MM.1S (cell line): ENCODE measurements around the gene ANKS3.

Experiments
- DNase-seq: peaks from one replicate; pipeline ENCODE4 v3.0.0-alpha.2; 2015
- H2AFZ ChIP-seq: fragments of 300-600 bp; sonication (generic); 2 replicates; pipeline ENCODE4 v1.6.0; 2016; ENCODE audit warnings: antibody characterized with exemption, low read length
- H3F3A ChIP-seq: fragments of 300-600 bp; sonication (generic); 2 replicates; pipeline ENCODE4 v1.6.1; 2016; ENCODE audit warnings: mild to moderate bottlenecking, antibody characterized with exemption, low read length, moderate library complexity, mixed read lengths; ENCODE audit not compliant: insufficient read depth
- H3K27ac ChIP-seq: fragments of 300-600 bp; sonication (generic); 2 replicates; pipeline ENCODE4 v1.5.1; 2016; ENCODE audit warnings: mild to moderate bottlenecking, low read length
- H3K27me3 ChIP-seq: fragments of 300-600 bp; sonication (generic); replicated peaks from 2 replicates; pipeline ENCODE4 v1.6.0; 2016; ENCODE audit warnings: low read length; ENCODE audit not compliant: insufficient read depth
- H3K36me3 ChIP-seq: fragments of 300-600 bp; sonication (generic); replicated peaks from 2 replicates; pipeline ENCODE4 v1.6.1; 2016; ENCODE audit warnings: mild to moderate bottlenecking, low read length, mixed read lengths; ENCODE audit not compliant: insufficient read depth
- H3K4me1 ChIP-seq: fragments of 300-600 bp; sonication (generic); 2 replicates; pipeline ENCODE4 v1.6.1; 2016; ENCODE audit warnings: low read length, mixed read lengths
- H3K4me2 ChIP-seq: fragments of 300-600 bp; sonication (generic); 2 replicates; pipeline ENCODE4 v1.6.0; 2016; ENCODE audit warnings: low read depth, low read length
- H3K4me3 ChIP-seq: fragments of 300-600 bp; sonication (generic); 2 replicates; pipeline ENCODE4 v1.5.1; 2016; ENCODE audit warnings: low read length, mixed read lengths
- H3K79me2 ChIP-seq: fragments of 300-600 bp; sonication (generic); 2 replicates; pipeline ENCODE4 v1.6.1; 2016; ENCODE audit warnings: mixed run types, low read length, mixed read lengths
- H3K9ac ChIP-seq: fragments of 300-600 bp; sonication (generic); 2 replicates; pipeline ENCODE4 v1.6.1; 2016; ENCODE audit warnings: low read length, mixed read lengths
- H3K9me2 ChIP-seq: fragments of 300-600 bp; sonication (generic); replicated peaks from 2 replicates; pipeline ENCODE4 v1.6.1; 2016; ENCODE audit warnings: mild to moderate bottlenecking, low read length, mixed read lengths; ENCODE audit not compliant: insufficient read depth
- H3K9me3 ChIP-seq: fragments of 300-600 bp; sonication (generic); replicated peaks from 2 replicates; pipeline ENCODE4 v1.6.1; 2016; ENCODE audit warnings: mild to moderate bottlenecking, low read length, mixed read lengths; ENCODE audit not compliant: insufficient read depth
- H4K20me1 ChIP-seq: fragments of 300-600 bp; sonication (generic); 2 replicates; pipeline ENCODE4 v1.6.1; 2016; ENCODE audit warnings: mild to moderate bottlenecking, low read length, moderate library complexity, mixed read lengths; ENCODE audit not compliant: insufficient read depth
- EZH2 ChIP-seq: fragments of 300-600 bp; sonication (generic); optimal IDR thresholded peaks from 2 replicates; pipeline ENCODE3; 2017; ENCODE audit warnings: low read depth, mild to moderate bottlenecking, antibody characterized with exemption, low read length, mixed read lengths
- EZH2phosphoT487 ChIP-seq: fragments of 300-600 bp; sonication (generic); IDR thresholded peaks from 2 replicates; pipeline ENCODE4 v1.6.1; 2018; ENCODE audit warnings: antibody characterized with exemption, low read length
- TF ChIP-seq, protein P1 (sequence below): fragments of 300-600 bp; sonication (generic); IDR thresholded peaks from 2 replicates; pipeline ENCODE4 v1.5.1; 2016; ENCODE audit warnings: antibody characterized with exemption, low read length, mixed read lengths

The ANKS3 gene

DNA sequence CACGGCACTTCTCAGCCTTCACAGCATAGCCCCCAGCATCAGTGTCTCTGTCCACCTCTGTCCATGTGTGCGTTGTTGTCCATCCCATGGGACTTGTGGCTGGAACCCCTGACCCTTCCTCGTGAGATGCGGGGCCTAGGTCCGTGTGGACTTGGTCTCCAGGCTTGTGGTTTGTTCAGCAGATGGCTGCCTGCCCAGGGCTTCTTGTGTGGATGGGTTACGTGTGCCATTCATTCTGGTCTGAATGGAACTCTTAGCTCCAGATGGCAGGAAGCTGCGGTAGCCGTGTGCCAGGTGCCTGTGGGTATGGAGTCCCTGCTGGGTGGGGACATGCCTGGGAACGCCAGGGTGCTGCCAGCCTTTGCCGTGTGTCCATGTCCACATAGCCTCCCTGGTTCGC lies 72.4 kb downstream of the ANKS3 start:
- Histone ChIP-seq H3K79me2 (peaks cover 6% of the 10 kb centered on the region; the same call in 1 of the 2 replicates), H4K20me1 (no peaks in the 10 kb centered on the region), H3K9me3 (no peaks in the 10 kb centered on the region), H2AFZ (no peak overlapping the region), H3K4me2 (no peak overlapping the region), H3K27me3 (no peaks in the 10 kb centered on the region), H3K36me3 (no peaks in the 10 kb centered on the region), H3K27ac (no peak overlapping the region), H3K4me1 (peaks cover 16% of the 10 kb centered on the region), H3K4me3 (no peak overlapping the region), H3F3A (peaks cover 16% of the 10 kb centered on the region; the same call in 1 of the 2 replicates), H3K9ac (no peak overlapping the region), H3K9me2 (no peaks in the 10 kb centered on the region)
- DNase-seq = no peak
- TF ChIP-seq EZH2 = no peak
- TF ChIP-seq EZH2phosphoT487 = no peak
- TF ChIP-seq, protein P1, sequence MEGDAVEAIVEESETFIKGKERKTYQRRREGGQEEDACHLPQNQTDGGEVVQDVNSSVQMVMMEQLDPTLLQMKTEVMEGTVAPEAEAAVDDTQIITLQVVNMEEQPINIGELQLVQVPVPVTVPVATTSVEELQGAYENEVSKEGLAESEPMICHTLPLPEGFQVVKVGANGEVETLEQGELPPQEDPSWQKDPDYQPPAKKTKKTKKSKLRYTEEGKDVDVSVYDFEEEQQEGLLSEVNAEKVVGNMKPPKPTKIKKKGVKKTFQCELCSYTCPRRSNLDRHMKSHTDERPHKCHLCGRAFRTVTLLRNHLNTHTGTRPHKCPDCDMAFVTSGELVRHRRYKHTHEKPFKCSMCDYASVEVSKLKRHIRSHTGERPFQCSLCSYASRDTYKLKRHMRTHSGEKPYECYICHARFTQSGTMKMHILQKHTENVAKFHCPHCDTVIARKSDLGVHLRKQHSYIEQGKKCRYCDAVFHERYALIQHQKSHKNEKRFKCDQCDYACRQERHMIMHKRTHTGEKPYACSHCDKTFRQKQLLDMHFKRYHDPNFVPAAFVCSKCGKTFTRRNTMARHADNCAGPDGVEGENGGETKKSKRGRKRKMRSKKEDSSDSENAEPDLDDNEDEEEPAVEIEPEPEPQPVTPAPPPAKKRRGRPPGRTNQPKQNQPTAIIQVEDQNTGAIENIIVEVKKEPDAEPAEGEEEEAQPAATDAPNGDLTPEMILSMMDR = no peak

DNA sequence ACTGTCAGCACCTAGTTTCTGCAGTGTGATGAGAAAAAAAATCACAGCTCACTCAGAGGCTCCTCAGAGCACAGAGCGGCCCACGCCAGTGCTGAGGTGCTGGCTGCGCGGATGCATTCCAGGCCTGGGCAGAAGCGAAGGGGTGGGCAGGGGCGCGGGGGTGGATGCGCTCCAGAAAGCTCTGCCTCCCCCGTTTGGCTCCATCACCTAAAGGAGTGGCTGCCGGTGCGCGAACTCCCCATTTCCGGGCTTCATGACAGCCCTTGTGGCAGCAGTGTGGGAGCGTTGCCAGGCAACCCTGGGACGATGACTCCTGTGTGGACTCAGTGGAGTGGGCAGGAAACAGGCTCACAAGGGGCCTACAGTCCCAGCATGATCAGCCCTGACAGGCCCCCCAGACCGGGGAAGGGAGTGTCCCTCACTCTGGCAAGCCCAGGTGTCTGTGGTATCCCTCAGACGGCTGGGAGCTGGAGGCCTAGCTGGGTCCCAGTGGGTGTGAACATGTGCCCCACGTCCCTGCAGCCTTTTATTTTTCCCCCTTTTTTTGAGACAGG lies 73.5 kb downstream of the ANKS3 start:
- TF ChIP-seq, protein P1 = no peak
- TF ChIP-seq EZH2phosphoT487 (no peak), EZH2 (no peak)
- Histone ChIP-seq H3K9ac (no peak overlapping the region), H3K9me2 (no peaks in the 10 kb centered on the region), H3K4me3 (no peak overlapping the region), H3K27ac (no peak overlapping the region), H3F3A (peaks cover 16% of the 10 kb centered on the region; the same call in 1 of the 2 replicates), H3K27me3 (no peaks in the 10 kb centered on the region), H4K20me1 (no peaks in the 10 kb centered on the region), H3K36me3 (no peaks in the 10 kb centered on the region), H3K79me2 (peaks cover 6% of the 10 kb centered on the region; the same call in 1 of the 2 replicates), H3K4me1 (peaks cover 16% of the 10 kb centered on the region), H3K4me2 (no peak overlapping the region), H2AFZ (no peak overlapping the region), H3K9me3 (no peaks in the 10 kb centered on the region)
- no peak for DNase-seq

DNA sequence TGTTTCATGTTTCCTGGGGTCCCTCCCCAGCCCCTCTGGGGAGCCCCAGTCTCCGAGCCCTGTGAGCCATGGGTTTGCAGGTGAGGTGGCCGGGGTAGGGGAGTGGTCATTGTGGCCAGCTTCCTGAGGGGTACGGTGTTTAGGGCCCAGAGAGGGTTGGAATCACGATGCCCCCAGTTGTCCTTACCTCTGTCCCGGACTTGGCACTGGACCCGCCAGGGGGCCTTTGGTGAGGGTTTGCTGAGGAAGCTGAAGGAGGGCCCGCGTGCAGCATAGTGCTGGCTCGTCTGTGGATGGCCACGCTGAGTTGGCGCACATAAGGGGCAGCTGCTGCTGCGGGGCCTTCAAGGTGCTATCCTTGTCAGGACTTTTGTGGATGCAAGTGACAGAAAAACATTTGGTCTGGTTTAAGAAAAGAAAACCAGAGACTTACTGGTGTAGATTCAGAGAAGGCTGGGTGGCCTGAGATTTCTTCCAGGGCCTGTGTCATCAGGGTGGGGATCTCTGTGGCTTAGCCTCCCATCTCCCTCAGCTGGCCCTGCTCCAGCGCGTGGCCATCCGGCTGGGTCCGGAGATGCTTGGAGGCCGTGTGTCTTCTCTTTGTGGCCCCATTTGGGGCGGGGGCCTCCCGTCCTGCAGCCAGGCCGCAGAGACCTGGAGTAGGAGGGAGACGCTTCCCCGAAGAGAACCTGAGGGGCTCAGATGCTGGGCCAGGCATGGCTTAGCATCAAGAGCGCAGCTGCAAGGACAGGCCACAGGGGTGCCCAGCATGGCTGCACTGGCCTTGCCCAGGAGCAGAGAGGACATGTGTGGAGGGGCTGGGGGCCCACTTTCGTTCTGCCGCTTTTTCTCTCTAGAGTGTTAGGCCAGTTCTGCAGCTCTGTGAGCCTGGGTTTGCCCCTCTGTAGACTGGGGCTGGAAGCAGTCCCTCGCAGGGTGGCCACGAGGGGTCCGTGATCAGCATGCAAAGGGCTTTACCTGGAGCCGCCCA lies 74.4 kb downstream of the ANKS3 start:
- H3K4me2 ChIP-seq = no peak overlapping the region
- H3K79me2 ChIP-seq = peaks cover 6% of the 10 kb centered on the region; the same call in 1 of the 2 replicates
- H3K36me3 ChIP-seq = no peaks in the 10 kb centered on the region
- no peak for DNase-seq
- H3K27me3 ChIP-seq = no peaks in the 10 kb centered on the region
- no peak overlapping the region for H2AFZ ChIP-seq
- no peaks in the 10 kb centered on the region for H4K20me1 ChIP-seq
- no peak overlapping the region for H3K4me3 ChIP-seq
- H3K9ac ChIP-seq = no peak overlapping the region
- no peak for TF ChIP-seq EZH2phosphoT487
- TF ChIP-seq EZH2 = no peak
- TF ChIP-seq, protein P1 = no peak
- peaks cover 7% of the 10 kb centered on the region; the same call in 1 of the 2 replicates for H3F3A ChIP-seq
- no peaks in the 10 kb centered on the region for H3K9me2 ChIP-seq
- H3K9me3 ChIP-seq = no peaks in the 10 kb centered on the region
- peaks cover 9% of the 10 kb centered on the region for H3K4me1 ChIP-seq
- no peak overlapping the region for H3K27ac ChIP-seq
